GM21619 (cell line): ENCODE measurements around the gene ARF4.

ENCODE experiments used
- ATAC-seq: cut with Tn5 transposase; IDR thresholded peaks from one replicate; pipeline ENCODE4 v1.9.1; 2021; ENCODE audit not compliant: unreplicated experiment

Gene ARF4

GRCh38 chr3:57582474-57583168 is 14.5 kb downstream of the ARF4 start:
- no peak for ATAC-seq

DNA sequence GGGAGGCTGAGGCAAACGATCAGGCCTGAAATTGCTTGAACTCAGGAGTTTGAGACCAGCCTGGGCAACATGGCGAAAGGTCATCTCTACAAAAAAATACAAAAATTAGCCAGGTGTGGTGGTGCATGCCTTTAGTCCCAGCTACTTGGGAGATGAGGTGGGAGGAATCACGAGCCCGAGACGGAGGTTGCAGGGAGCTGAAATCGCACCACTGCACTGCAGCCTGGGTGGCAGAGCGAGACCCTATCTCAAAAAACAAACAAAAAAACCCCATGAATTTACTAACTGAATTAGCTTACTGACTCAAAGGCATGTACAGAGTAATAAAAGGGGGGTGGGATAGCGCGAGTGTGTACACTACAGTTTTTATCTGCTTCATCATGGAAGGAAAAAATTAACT is 19.3 kb downstream of the ARF4 start:
- no peak for ATAC-seq

DNA sequence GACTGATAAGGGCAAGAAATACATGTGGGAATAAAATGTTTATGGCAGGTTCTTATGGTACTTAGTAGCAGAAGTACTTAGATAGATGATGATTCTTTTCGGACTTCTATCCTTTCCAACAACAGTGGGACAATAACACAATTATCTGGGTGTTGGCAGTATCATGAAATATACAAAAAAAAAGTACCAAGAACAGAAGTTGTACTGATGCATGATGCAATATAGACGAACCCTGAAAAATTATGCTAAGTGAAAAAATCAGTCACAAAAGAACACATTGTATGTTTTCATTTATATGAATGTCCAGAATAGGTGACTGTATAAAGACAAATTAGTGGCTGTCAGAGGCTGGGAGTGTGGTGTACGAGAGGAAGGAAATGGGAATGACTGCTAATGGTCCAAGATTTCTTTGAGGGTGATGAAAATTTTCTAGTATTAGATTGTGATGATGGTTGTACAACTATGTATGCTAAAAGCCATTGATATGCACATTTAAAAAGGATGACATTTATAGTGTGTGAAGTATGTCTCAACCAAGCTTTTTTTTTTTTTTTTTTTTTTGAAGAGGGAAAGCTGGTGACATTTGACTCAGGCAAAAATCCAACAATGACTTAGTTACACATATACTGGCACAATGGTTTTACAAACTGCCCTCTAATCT is 21.0 kb downstream of the ARF4 start:
- no peak for ATAC-seq

DNA sequence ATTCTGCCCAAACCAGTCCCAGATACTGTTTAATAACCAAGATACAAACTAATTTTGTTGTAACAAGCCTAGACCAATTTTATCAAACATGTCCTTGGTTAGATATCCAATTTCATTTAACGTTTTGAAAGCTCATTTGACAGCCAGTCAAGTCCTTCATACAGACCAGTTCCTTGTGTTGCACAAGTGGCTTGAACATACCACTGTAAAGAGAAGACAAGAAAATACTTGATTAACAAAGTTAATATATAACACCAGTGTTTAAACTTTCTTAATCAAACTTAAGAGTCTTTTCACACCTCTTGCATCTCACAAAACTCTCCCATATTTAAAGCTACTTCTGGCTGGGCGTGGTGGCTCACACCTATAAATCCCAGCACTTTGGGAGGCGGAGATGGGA is 25.0 kb downstream of the ARF4 start:
- no peak for ATAC-seq

- no peak for ATAC-seq
These were observed 26.3 kb downstream of the ARF4 start for GRCh38 chr3:57570878-57571277.

DNA sequence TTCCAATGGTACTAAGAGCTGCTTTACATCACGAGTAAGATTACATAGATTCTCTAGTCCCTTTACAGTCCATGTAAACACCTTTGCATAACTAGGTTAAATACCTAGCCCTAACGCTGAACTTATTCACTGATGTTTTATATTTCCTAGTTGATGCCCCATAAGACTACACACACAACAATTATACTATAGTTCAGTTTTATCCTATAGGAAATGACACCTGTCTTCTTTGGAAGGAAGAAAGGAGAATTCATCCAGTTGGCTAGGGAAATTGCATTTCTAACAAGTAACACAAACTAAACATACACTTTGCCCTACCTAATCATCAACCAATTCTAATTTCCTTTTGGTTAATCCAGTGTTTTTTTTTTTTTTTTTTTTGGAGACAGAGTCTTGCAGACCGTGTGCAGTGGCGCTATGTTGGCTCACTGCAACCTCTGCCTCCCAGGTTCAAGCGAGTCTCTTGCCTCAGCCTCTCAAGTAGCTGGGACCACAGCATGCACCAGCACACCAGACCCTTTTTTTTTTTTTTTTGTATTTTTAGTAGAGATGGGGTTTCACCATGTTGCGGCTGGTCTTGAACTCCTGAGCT is 27.2 kb downstream of the ARF4 start:
- no peak for ATAC-seq

DNA sequence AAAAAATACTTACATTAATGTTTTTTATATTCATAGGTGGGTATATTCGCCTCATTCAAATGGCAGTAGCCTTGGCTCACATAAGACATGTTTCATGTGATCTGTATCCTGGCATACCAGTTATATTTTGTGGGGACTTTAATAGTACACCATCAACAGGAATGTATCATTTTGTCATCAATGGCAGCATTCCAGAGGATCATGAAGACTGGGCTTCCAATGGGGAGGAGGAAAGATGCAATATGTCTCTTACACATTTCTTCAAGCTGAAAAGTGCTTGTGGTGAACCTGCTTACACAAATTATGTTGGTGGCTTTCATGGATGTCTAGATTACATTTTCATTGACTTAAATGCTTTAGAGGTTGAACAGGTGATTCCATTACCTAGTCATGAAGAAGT is 37.6 kb downstream of the ARF4 start:
- no peak for ATAC-seq

DNA sequence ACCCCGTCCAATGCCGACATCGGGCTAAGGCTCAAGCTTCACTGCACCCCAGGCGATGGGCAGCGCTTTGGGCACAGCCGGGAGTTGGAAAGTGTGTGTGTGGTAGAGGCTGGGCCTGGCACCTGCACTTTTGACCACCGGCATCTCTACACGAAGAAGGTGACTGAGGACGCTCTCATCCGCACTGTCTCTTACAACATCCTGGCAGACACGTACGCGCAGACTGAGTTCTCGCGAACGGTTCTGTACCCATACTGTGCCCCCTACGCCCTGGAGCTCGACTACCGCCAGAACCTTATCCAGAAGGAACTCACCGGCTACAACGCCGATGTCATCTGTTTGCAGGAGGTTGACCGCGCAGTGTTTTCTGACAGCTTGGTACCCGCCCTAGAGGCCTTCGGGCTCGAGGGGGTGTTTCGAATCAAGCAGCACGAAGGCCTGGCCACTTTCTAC is 40.0 kb downstream of the ARF4 start:
- ATAC-seq = peak; percentile 18

GRCh38 chr3:57556459-57557084 is 40.6 kb downstream of the ARF4 start:
- ATAC-seq = peak; percentile 31

- ATAC-seq = peak; percentile 81
These were observed 41.2 kb downstream of the ARF4 start, which contains the start of gene PDE12 for GRCh38 chr3:57555738-57556458. PDE12 (plus strand) TSS chr3:57556274; CDS start chr3:57556380, 106 bp downstream.

DNA sequence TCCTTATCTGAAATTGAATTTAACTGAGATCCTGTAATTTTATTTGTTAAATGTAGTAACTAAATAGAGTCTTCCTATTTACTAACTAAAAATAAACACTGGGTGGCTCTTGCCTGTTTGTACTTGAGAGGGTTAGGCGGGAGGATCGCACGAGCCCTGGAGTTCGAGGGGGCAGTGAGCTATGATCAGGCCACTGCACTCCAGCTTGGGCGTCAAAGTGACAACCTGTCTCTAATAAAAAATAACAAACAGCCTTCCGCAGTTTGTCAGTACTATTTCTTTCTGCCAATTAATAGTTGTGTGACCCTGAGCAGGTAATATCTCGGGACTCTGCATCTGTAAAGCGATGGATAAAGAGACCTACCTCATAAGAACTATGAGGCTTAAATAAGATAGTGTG is 41.8 kb downstream of the ARF4 start:
- no peak for ATAC-seq

GRCh38 chr3:57546616-57547015 is 50.5 kb downstream of the ARF4 start:
- ATAC-seq = no peak

- no peak for ATAC-seq
These were observed 51.4 kb downstream of the ARF4 start for GRCh38 chr3:57545636-57546268.

- ATAC-seq = no peak
These were observed 52.7 kb downstream of the ARF4 start, which contains the start of gene DNAH12 for GRCh38 chr3:57544181-57545125. DNAH12 (minus strand) TSS chr3:57544344; CDS start chr3:57542870, 1,474 bp downstream.

DNA sequence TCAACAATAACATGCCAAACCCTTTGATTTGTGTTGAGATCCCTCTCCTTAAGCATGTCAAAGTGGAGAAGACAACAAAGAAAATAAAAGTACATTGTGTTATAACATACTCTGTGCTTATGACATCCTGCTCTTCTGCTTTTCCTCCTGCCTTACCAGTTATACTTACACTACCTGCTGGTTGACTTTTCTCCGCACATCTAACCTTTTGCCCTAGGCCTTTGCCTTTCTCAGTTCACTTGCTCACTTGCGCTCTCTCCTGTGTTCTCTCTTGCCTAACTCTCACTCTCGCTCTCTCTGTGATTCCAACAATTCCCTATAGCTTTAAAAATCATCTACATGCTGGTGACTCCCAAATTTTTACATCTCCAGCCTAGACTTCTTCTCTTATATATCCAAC is 58.7 kb downstream of the ARF4 start:
- no peak for ATAC-seq

DNA sequence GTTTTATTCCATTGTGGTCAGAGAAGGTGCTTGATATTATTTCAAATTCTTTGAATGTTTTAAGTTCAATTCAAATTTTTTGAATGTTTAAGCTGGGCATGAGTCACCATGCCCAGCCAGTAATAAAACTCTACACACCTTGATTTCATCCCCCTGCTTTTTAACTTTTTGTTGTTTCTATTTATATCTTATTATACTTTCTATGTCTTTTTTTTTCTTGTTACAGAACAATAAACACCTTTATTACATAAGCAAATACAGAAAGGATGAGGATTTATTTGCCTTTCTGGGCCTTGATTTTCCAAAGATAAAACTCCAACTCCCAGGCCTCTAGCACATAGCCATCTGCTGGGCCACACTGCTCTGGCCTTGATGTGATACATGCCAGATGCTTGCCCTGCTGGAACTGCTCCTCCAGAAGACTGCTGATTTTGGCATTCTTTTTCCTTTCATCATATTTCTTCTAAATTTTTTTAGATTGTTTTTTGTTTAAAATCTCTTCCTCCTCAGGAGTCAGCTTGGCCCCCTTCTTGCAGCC is 67.0 kb downstream of the ARF4 start:
- ATAC-seq = no peak
